Ascending aorta (tissue), 2 donors: Measurements from ENCODE around the gene RPTOR. TPM values are rescaled to one million over a fixed set of nuclear protein-coding genes. Genes with fewer than 3 reads are reported as not detected.
A peak's percentile ranks its signal among the peaks of the same experiment; 100 is the strongest.

Experiments
- DNase-seq, 2 donors: peaks; one replicate each; pipeline ENCODE4 v3.0.0-alpha.2; 2019; ENCODE audit warnings: low spot score in 2 of 2
- H3K27ac ChIP-seq, 2 donors: fragments of 200-600 bp; sonication (generic); one replicate each; pipeline ENCODE4 v1.5.1; 2016 to 2017; ENCODE audit warnings: mild to moderate bottlenecking in 1 of 2
- H3K27me3 ChIP-seq: fragments of 200-600 bp; sonication (generic); one replicate; pipeline ENCODE4 v1.5.1; 2017
- H3K36me3 ChIP-seq, 2 donors: fragments of 200-600 bp; sonication (generic); one replicate each; pipeline ENCODE4 v1.5.1; 2016
- H3K4me1 ChIP-seq, 2 donors: fragments of 200-600 bp; sonication (generic); one replicate each; pipeline ENCODE4 v1.5.1; 2016 to 2017; ENCODE audit warnings: mild to moderate bottlenecking in 1 of 2
- H3K4me3 ChIP-seq, 2 donors: fragments of 200-600 bp; sonication (generic); one replicate each; pipeline ENCODE4 v1.5.1; 2016 to 2017; ENCODE audit warnings: mild to moderate bottlenecking in 1 of 2
- H3K9me3 ChIP-seq, 2 donors: fragments of 200-600 bp; sonication (generic); one replicate each; pipeline ENCODE4 v1.5.1; 2016
- CTCF ChIP-seq, 3 experiments: fragments of 200-600 bp in 2 of 3; fragments of 450-650 bp in 1 of 3; sonication (generic) in 2 of 3; IDR thresholded peaks; one replicate each; pipeline ENCODE4 v1.5.1; 2016 to 2019; ENCODE audit warnings: antibody characterized with exemption in 3 of 3, mild to moderate bottlenecking in 1 of 3, moderate library complexity in 1 of 3
- intact Hi-C: fragments of 100-400 bp; cut with DNase I; formaldehyde crosslinking; loops from one replicate; pipeline ENCODE4 v1.15.1; 2023
- total RNA-seq: library from RNA; depleted of rRNA; stranded (reverse); fragments of >200 nt; gene quantifications from one replicate; pipeline ENCODE4 v1.1.0, GENCODE V29; 2016

The RPTOR gene
- total RNA-seq, 1 donor from 2014 or later: 36.1 TPM

GRCh38 chr17:80891397-80892018, 346.9 kb downstream of the RPTOR start:
- peak overlapping the region in 1 of 2 donors; percentile 83 for H3K27ac ChIP-seq
- H3K4me3 ChIP-seq: peak overlapping the region in 1 of 2 donors; percentile 26
- H3K27me3 ChIP-seq: no peaks in the 10 kb centered on the region
- H3K36me3 ChIP-seq: peaks cover 17 to 30% of the 10 kb centered on the region in 2 donors
- peaks cover 0 to 4% of the 10 kb centered on the region in 2 donors for H3K4me1 ChIP-seq
- intact Hi-C loops: no loop called here
- no peak for TF ChIP-seq CTCF (IDR thresholded peaks at IDR 0.05)
- no peaks in the 10 kb centered on the region for H3K9me3 ChIP-seq
- DNase-seq: peak in 1 of 2 donors; percentile 36

GRCh38 chr17:80892019-80892855, 347.6 kb downstream of the RPTOR start:
- Histone ChIP-seq H3K27me3 (no peaks in the 10 kb centered on the region), H3K4me3 (peak overlapping the region in 1 of 2 donors; percentile 35), H3K4me1 (peaks cover 0 to 4% of the 10 kb centered on the region in 2 donors), H3K9me3 (no peaks in the 10 kb centered on the region), H3K36me3 (peaks cover 17 to 33% of the 10 kb centered on the region in 2 donors), H3K27ac (peak overlapping the region in 1 of 2 donors; percentile 83)
- intact Hi-C loops: no loop called here
- TF ChIP-seq CTCF (IDR thresholded peaks at IDR 0.05): no peak
- DNase-seq: peak in 1 of 2 donors; percentile 66

GRCh38 chr17:80892900-80893603, 348.4 kb downstream of the RPTOR start:
- H3K27ac ChIP-seq: peak overlapping the region in 1 of 2 donors; percentile 83
- H3K36me3 ChIP-seq: peaks cover 17 to 33% of the 10 kb centered on the region in 2 donors

GRCh38 chr17:80893604-80894438, 349.2 kb downstream of the RPTOR start:
- peaks cover 0 to 4% of the 10 kb centered on the region in 2 donors for H3K4me1 ChIP-seq
- H3K9me3 ChIP-seq: no peaks in the 10 kb centered on the region
- H3K27ac ChIP-seq: no peak overlapping the region
- peaks cover 17 to 35% of the 10 kb centered on the region in 2 donors for H3K36me3 ChIP-seq
- DNase-seq: no peak
- H3K27me3 ChIP-seq: no peaks in the 10 kb centered on the region
- no peak for TF ChIP-seq CTCF (IDR thresholded peaks at IDR 0.05)
- intact Hi-C loops: no loop called here
- H3K4me3 ChIP-seq: no peak overlapping the region

More at GRCh38 chr17:80892900-80893603, 348.4 kb downstream of the RPTOR start:
- intact Hi-C loops: no loop called here
- no peak for TF ChIP-seq CTCF (IDR thresholded peaks at IDR 0.05)
- H3K27me3 ChIP-seq: no peaks in the 10 kb centered on the region
- H3K4me1 ChIP-seq: peaks cover 0 to 4% of the 10 kb centered on the region in 2 donors
- no peak for DNase-seq
- no peak overlapping the region for H3K4me3 ChIP-seq
- H3K9me3 ChIP-seq: no peaks in the 10 kb centered on the region

- no peak overlapping the region for H3K27ac ChIP-seq
- intact Hi-C loops: no loop called here
- DNase-seq: no peak
- H3K4me1 ChIP-seq: peaks cover 0 to 4% of the 10 kb centered on the region in 2 donors
- no peaks in the 10 kb centered on the region for H3K9me3 ChIP-seq
- H3K36me3 ChIP-seq: peaks cover 14 to 36% of the 10 kb centered on the region in 2 donors
- no peaks in the 10 kb centered on the region for H3K27me3 ChIP-seq
- no peak for TF ChIP-seq CTCF (IDR thresholded peaks at IDR 0.05)
- H3K4me3 ChIP-seq: no peak overlapping the region
These were observed 349.7 kb downstream of the RPTOR start for GRCh38 chr17:80894439-80894721.
